GM21825 (cell line): ENCODE data around the gene ACSL6.
A peak's percentile ranks its signal among the peaks of the same experiment; 100 is the strongest.

Experiments used
- ATAC-seq: cut with Tn5 transposase; IDR thresholded peaks from one replicate; pipeline ENCODE4 v1.9.1; 2021; ENCODE audit warnings: mild to moderate bottlenecking, moderate library complexity; ENCODE audit not compliant: unreplicated experiment

ACSL6 gene

DNA sequence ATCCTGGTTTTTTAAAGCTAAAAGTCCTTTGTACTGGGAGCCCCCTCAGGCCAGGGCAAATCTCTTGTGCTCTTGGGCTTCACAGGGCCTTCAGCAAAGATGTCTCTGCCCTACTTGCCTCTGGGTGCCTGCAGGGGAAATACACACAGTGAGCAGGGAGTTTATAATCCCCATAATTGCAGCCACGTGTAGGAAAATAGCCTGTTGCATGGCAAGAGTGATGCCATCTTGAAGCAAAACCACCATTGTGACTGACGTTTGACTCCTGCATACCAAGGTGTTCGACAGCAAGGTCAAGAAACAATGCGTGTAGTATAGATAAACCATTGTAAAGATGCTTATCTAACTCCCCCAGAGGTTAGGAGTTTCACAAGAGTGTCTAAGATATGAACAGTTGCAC lies 37.6 kb upstream of the ACSL6 start:
- no peak for ATAC-seq

DNA sequence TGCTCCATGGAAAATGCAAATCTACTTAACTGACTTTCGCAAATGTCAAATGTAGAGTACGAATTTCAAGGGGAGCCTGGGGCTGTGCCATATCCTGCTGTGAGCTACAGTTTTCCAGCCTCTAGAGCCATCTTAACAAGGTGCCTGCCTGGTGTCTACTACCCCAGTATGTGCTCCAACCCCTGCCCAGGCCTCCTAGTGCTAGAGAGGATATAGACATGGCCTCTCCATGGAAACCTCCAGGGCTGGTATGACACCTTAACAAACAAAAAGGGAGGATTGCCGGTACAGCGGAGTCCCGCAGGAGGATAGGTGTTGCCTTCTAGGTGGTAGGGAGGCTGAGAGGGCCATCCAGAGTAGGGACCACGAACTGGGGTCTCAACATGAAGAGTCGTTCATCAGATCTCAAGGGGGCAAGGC lies 35.4 kb upstream of the ACSL6 start:
- ATAC-seq = no peak

DNA sequence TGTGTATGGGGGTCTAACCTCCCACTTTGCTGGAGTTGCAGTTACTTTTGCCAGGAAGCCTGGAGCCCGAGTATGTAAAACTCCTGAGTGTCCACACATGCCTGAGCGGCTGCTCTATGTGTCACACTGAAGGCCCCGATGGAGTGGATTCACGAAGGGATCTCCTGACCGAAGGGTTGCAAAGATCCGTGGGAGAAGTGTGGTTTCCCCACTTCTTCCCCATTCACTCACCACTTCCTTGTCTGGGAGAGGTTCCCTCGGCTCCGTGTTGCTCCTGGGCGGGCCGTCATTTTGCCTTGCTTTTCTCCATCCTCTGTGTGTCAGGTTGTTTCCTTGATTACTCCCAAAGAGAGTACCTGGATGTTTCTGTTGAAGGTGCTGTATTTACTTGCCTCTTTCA lies 32.7 kb upstream of the ACSL6 start:
- ATAC-seq = no peak

DNA sequence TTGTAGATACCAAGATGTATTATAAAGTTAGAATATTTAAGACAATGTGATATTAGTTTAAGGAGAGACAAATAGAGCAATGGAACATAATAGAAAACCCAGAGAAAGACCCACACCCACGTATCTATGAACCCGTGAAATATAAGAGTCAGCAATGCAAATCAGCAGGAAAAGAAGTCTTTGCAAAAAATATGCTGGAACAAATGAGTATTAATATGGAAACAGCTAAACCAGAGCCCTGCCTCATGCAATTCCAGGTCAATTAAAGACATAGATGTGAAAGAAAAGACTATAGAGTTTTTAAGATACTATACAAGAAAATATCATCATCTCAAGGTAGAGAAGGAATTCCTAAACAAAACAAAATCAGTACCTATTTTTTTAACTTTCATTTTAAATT lies 25.9 kb upstream of the ACSL6 start:
- ATAC-seq = no peak

DNA sequence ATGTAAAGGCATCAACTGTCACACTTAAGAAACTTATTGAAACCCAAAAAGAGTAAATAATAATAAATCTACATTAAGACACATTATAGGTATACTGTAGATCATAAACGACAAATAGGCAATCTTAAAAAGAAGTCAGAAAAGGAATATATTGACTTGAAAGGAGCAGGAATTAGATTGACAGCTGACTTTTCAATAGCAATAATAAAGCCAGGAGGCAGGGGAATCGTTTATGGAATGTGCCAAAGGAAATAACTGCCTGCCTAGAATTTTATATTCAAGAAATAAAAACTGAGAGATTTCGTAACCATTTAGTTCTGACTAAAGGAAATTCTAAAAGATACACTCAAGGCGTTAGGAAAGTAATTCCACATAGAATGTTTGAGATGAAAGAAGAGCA lies 21.7 kb upstream of the ACSL6 start:
- no peak for ATAC-seq

DNA sequence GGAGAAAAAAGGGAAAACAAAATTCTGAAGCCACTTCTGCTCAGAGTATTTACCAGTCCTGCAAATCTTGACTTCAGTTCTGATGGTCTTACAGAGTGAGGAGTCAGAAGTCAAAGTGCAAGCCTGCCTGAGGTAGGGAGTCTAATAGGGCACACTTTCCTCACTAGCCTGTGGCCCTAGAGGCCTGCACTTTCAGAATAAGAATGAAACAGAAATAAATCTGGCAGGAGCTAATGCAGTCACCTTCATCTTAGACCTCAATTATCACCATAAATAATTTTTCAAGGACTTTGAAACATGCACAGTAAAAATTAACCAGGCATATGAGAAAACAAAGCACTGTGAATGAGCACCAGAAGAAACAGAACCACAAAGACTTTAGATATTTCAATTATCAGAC lies 20.7 kb upstream of the ACSL6 start:
- ATAC-seq = no peak

DNA sequence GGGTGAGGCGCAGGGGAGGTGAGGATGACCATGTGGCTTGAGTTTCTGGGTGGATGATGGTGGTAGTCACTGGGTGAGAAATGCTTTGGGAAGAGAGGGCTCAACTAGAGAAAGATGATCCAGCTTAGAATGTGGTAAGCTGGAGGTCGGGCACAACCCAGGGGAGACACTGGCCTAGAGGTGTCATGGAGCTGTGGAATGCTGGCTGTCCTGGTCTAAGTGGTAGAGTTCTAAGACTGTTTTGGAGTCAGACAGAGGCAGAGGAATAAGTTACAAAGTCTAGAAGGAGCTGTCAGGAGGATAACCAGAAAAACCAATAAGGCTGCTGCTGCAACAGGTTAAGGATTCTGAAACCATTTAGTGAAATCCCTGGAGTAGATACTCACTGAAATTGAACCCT lies 19.2 kb upstream of the ACSL6 start:
- ATAC-seq = no peak

DNA sequence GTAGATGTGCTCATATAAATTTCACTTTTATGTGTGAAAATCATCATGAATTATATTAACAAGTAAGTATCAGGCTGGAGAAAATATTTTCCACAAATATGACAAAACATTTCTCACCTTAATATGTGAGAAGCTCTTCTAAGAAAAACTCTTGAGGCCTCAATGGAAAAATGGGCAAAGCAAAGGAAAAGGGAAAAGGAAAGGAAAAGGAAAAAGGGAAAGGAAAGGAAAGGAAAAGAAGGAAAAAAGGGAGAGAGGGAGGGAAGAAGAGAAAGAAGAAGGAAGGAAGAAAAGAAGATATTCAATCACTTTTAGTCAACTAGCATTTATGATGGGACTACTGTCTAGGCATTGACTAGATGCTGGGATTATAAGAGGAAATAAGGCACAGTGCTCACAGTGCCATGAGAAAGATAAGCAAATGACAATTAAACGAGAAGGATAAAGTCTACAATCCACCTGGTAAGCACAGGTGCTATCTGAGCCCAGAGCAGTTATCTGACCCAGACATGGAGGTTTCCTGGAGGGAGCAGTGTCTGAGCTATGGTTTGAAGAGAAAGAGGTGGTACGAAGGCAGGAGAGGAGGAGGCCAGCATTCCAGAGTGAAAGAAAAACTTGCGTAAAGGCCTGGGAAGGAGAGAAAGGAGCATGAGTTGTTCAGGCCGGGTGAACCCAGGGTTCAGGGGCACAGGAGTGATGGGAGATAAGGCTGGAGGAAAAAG lies 18.3 kb upstream of the ACSL6 start:
- ATAC-seq = no peak

DNA sequence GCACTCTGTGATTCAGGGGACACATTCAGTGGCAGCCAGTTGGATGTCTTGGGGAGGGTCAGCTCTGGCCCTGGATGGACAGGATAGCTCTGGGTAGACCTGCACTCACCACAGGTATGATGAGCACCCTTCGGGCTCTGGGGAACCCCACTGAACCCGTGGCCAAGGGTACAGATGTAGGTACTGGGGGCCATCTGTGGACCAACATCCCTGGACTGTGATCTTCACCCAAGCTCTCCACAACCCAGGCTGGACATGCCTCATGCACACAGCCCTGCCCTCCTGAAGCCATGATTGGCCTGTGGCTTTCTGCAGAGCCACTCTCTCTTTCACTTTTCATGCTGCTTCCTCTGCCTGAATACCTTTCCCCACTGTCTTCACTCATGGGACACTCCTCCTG lies 15.6 kb upstream of the ACSL6 start:
- no peak for ATAC-seq

DNA sequence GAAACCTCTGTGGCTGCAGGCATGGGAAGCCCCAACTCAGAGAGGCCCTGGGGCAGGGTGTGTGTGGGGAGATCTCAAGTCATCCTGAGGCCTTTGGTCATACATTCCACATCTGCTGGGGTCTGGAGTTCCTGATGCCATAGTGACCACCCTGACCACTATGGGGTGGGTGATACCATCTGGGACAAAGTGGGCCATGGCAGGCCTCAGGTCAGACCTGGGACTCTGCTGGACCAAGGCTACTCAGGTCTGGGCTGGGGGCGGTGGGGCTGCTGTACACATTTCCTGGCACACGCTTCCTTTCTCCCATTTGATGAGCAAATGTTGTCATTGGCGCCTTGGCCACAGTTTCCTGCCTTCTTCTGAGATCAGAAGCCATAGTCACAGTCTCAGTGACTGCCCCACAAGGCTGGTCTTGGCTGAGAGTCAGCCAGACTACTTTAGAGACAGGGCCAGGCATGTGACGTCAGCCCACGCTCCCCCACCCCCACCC lies 15.1 kb upstream of the ACSL6 start:
- no peak for ATAC-seq

DNA sequence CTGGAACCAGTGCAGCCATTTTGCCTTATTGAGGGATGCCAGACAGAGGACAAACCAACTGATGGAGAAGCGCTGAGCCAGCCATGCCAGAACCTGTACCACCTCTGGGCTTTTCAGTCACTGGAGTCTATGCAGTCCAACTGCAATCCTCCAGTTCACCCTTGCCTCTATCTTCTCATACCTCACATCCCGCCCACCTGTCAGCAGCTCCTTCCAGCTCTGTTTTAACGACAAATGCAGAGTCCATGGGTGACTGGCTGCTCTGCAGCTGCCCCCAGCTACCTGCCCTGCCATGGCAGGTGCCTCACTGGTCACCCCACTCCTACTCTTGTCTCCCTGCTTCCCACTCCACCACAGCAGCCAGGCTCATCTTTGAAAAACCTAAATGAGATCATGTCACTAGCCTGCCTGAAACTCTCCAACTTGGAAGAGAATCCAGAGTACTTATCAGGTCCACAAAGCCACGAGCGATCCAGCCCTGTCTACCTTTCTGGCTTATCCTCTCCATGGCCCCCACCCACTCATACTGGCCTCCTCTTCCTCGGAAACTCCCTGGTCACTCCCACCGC lies 14.0 kb upstream of the ACSL6 start:
- no peak for ATAC-seq

DNA sequence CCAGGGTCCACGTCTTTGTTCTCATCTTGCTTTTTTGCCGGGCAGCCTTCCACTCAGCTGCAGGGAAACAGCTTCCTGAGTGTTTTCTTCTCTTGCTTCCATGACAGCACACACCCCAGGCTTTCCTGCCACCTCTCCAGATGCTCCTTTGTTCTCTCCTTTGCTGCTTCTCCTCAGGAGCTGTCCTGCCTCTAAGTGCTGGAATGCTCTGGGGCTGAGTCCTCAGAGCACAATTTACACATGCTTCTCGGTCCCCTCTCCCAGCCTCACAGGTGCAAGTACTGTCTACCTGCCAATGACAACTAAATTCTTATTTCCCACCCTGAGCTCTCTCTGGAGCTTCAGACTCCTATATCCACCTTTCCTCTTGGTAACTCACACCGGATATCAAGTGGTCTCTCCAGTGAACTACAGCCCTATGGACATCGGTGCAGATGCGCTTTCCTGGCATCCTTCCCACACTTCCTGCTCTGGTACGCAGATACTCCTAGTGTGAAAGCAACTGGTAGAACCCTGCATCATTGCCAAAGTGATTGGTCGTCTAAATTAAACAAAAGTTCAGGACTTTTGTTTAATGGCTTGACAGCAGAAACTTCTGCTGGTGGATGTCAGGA lies 13.4 kb upstream of the ACSL6 start:
- no peak for ATAC-seq

DNA sequence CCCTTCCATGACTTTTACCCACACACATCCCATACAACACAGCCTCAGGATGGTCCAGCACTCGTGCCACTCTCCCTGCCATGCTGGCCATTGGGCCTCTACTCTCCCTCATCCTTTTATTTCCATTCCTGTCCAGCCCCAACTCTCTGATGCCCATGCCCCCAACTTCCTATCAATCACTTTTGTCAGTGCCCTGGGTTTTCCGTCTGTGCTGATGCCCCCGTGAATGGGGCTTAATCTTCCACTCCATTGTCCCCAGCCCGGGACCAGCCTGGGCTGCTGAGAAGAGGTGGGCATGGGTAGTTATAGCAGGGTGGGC lies 12.6 kb upstream of the ACSL6 start:
- ATAC-seq = no peak

DNA sequence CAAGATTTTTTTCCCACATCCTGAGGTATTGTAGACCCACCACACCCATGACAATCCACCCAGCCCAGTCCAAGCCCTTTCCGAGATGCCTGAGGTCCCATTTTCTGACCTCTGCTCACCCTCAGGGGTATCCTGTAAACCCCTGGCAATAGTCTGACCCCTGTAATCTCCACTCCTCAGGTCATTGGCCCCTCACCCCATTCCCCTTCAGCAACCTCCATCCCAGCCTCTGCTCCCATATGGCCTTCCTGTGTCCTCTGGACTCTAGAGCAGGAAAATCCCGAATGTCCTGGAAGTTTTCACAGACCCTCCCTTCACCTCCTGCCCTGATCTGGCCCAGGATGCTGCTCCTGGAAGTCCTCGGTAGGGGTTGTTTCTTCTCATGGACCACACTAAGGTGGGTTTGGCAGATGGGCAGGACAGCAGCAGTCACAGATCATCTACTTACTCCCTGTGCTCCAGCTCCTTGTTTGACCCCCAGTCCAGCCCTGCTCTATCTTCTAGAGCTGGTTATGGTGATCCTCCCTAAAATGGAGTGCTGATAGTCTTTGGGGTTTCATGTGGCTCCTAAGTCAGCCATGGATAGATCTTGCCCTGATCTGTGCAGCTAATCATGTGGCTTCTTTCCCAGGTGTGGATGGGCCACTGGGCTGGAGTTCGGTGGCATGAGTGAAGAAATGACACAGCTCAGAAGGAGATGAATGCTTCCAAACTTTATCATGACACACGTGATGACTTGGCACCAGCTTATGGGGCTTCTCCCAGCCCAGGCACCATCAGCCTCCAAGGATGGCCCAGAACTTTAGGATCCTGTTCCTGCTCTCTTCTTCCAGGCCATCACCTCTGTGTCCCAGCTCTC lies 12.0 kb upstream of the ACSL6 start:
- no peak for ATAC-seq

DNA sequence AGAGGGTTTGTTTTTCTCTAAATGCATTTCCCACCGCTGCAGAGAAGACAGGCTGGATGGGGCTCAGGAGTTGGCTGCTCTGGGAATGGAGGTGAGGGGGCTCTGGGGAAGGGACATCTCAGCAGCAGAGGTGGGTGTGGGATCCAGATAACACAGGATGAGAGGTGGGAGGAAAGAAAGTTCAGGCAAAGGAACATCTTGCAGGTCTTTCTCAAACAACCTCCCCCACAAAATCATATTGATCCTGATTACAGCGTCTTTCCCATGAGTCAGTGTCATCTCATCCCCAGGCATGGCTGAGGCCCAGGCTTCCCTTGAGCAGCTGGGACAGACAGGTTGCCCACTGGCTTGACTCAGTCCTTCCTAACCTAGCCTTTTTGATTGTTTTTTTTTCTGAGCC lies 11.3 kb upstream of the ACSL6 start:
- ATAC-seq = no peak

DNA sequence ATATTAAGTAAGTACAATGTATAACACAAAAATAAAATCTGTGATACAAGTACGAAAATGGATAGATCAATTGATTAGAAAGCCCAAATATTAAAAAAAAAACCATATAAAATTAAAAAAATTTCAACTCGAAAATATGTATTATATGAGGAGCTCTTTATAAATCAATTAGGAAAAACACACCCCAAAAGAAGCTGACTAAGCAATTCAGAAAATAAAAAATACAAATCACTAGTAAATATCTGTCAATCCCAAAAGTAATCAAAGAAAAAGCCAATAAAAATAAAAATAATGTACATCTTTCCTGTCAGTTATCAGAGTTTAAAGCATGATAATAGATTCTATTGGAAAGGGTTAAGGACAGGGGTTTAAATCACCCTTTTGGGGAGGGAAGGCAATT lies 10.2 kb upstream of the ACSL6 start:
- ATAC-seq = no peak

DNA sequence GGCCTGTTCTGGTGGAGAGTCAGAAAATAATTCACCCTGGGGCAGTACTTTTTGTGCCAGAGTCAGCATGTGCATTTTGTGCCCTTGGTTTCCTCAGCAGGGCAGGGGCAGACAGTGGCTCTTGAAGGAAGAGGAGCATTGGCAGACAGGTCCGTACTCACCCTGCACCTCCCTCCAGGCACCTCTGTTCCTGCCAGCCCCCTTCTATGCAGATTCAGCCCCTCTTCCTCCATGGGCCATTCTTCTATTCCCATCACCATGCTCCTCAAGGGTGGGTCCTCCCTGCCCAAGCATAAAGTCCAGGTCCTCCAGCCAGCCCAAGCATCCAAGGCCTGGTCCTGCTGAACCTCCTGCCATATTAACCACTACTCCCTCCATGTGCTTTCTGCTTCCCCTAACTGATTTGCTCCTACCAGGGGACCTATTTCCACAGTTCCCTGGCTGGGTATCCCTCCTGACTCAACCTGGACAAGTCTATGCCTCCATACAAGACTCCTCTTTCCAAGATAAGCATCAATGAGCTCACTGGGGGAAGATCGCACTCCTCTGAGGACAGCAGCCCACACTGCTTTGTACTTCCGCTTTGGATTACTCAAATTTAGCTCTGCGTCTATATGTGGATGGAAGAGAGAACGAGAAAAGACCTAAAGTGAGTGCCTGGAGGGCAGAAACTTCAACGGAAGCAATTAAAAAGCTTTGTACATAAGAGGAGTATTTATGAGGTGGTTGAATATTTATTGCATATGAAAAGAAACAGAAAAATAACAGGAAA lies 9.3 kb upstream of the ACSL6 start:
- ATAC-seq = no peak

DNA sequence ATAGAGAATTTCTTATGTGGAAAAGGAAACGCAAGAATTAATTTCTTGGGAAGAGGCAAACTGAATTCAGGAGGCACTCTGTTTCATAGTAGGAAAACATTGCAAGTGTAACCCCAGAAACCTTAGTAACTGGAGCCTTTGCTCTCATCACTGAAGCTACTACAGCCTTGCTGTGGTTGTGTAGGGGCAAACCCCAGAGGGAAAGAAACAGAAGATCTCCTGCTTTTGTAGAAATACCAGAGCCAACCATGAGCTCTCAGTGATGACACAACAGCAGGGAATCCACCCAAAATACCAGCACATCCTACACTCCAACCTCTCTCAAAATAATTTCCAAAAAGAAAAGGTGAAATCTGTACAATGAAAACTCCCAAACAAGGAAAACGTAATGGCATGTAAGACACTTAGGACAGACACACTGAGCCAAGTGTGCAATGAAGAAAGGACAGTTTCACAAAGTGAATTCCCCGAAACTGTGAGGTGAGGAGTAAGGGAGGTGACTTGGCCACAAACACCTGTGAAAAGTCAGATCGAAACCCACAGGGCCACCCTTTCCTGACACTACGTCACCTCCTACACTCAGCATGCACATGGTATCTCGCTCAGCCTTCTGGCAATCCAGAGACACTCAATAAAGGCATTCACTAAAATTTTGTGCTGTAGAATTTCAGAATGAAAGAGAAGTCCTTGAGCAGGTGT lies 8.5 kb upstream of the ACSL6 start:
- peak; percentile 98 for ATAC-seq

DNA sequence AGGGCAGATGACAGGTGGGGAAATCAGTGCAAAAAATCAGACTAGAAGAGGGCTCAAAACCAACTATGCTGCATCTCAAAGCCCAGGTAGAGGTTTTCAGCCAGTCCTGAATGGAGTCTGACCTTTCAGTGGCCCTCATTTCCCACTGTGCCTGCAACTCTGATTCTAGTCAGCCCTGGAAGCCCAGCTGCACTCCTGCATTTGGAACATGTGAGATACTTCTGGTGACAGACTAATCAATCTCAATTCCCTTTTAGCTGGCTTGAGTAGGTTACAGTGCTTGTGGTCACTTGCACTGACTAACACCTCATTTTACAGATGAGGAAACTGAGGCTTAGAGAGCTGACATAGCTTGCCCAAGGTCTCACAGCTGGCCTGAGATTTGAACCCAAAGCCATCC lies 7.9 kb upstream of the ACSL6 start:
- ATAC-seq = no peak
